Effector CD4-positive, alpha-beta T cell (primary cell): ENCODE data around the gene MDN1.
"Not testable (repeated sequence)": the region's sequence is repeated elsewhere in the genome, so short reads cannot be mapped to it uniquely, and the experiment has no call there.

Source experiments
- DNase-seq: peaks from one replicate; pipeline ENCODE4 v3.0.0-alpha.2; 2020

Gene MDN1

DNA sequence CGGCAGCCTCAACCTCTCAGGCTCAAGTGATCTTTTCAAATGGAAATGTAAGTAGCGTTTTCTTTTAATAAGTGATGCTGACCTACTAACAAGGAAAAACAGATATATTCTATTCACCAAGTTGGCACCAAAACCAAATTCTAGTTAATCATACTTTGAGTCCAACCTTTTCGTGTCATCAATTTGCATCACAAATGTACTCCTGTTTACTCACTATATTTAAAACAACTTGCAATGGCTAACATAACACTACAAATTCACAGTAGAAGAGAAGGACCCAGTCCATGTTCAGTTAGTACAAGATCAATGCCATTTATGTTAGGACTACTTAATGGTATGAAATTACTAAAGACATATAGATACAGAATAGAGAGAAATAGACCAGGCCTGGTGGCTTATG is 50.0 kb downstream of the MDN1 start:
- no peak for DNase-seq

DNA sequence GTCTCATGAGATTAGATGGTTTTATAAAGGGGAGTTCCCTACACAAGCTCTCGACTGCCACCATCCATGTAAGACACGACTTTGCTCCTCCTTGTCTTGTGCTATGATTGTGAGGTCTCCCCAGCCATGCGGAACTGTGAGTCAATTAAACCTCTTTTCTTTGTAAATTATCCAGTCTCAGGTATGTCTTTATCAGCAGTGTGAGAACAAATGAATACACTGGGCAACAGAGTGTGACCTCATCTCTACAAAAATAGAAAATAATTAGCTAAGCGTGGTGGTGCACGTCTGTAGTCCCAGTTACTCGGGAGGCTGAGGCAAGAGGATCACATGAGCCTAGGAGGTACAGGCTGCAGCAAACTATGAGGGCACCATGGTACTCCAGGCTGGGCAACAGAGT is 51.3 kb downstream of the MDN1 start:
- DNase-seq: no peak

DNA sequence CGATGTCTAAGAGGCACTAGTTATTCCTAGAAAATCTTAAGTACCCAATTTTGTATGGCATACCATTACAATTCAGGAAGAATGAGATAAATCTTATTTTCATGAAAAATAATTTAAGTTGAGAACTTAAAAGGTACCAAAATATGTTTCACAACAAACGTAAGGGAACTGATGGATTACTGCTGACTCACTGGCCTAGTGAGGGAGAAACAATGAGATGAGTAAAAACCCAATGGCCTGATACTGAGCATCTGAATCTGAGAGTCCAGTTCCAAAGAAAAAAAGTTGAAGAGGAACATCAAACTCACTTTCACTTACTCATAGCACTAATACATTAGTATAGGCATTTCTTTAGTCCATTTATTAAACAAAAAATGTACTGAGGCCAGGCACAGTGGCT is 56.0 kb downstream of the MDN1 start:
- no peak for DNase-seq

DNA sequence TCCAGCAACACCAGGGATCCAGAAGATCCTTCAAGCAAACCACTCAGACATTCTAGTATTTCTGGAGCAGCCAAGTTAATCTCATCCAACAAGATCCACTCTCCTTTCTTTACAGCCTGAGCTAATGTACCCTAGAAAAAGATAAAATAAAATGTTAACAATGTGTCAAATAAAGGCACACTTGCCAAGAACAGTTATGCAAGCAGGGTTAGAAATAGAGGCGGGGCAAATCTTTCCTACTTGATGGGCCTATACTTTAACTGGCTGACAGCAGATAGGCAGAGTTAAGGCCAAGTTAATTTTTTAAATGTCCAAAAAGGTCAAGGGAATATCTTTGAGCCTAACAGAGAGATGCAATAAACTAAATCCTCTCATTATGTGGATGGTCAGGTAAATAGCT is 60.8 kb downstream of the MDN1 start:
- DNase-seq: no peak

DNA sequence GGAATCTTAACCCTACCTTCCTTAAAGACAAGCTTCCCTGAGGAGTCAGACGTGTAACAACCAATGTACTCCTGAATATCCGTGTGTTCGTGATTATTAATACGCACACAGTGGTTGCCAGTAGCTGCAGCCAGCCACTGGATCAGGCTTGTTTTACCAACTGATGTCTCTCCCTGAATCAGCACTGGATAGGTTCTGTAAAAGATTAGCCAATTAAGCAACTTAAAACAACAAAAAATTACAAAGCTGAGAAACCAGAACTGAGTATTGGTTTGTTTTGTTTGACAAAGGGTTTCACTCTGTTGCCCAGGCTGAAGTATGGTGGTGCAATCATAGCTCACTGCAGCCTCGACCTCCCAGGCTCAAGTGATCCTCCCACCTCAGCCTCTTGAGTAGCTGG is 69.3 kb downstream of the MDN1 start:
- DNase-seq: no peak

DNA sequence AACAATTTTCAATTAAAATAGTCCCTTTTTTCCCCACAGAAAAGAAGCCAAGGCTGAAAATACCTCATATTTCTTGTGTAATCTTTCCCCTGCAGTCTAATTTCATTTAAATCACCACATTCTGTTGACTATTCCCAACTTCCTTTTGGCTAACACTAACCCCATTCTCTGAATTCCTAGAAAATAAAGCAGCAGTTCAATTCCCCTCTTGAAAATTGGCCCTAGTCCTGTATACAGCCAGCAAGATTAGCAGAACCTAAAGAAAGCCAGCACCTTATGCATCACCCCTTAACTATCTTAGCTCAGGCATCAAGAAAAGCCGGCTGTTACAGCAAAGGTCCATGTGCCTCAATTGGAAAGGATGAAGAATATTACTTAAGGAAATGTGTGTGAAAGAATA is 69.7 kb downstream of the MDN1 start:
- no peak for DNase-seq

DNA sequence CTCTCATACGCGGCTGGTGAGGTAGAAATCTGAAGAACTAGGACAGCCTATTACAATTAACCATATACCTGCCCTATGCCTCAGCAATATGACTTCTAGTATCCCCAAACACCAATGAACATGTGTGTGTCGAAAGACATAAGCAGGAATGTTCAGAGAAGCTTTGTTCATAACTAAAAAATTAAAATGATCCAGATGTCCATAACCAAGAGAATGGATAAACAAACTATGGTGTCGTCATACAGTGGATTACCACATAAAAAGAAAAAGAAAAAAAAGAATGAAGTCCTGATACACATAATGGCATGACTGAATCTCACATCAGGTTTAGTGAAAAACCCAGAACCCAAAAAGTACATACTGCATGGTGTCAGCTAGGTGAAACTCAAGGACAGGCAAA is 73.9 kb downstream of the MDN1 start:
- no peak for DNase-seq

DNA sequence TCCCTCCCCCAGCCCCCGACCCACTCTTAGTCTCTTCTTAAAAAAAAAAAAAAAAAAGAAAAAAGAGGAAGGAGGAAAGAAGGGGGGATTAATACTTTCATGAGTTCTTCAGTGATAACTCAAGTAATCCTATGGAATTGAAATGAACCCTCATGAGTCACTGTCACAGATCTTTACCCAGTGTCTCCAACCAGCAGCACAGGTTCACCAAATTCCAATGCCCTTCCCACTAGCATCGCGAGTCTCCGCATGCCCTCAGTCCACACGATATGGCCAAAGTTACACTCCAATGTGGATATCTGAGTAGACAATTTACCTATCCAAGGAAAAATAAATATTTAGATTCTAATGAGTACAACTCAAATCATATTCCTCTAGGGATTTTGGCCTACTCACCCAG is 74.5 kb downstream of the MDN1 start:
- no peak for DNase-seq

DNA sequence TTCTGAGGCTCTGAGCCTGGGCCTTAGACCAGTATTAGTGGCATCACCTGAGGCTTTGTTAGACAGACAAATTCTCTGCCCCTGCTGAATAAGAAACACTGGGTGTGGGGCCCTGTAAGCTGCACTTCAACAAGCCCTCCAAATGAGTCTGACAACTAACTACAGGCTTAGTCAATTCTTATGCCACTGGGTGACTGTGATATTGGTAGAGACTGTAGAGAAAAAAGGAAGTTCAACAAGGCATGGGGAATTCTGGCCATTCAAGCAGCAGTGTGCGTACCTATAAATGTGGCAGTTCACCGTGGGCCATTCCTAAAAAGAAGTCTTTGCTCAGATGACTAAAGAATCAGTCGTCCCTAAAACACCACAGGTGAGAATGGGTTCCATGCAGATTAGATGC is 82.7 kb downstream of the MDN1 start:
- DNase-seq: no peak

DNA sequence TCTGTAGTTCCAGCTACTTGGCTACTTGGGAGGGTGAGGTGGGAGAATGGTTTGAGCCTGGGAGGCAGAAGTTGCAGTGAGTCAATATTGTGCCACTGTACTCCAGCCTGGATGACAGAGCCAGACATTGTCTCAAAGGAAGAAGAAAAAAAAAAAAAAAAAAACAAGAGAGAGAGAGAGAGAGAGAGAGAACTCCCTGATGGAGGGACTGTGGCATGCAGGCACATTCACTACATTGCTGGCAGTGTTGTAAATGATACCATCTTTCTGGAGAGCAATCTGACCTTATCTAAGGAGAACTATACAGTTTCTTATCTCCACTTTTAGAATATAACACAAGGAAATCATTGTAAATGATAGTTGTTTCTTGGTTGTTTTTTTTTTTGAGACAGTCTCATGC is 85.1 kb downstream of the MDN1 start:
- no peak for DNase-seq

DNA sequence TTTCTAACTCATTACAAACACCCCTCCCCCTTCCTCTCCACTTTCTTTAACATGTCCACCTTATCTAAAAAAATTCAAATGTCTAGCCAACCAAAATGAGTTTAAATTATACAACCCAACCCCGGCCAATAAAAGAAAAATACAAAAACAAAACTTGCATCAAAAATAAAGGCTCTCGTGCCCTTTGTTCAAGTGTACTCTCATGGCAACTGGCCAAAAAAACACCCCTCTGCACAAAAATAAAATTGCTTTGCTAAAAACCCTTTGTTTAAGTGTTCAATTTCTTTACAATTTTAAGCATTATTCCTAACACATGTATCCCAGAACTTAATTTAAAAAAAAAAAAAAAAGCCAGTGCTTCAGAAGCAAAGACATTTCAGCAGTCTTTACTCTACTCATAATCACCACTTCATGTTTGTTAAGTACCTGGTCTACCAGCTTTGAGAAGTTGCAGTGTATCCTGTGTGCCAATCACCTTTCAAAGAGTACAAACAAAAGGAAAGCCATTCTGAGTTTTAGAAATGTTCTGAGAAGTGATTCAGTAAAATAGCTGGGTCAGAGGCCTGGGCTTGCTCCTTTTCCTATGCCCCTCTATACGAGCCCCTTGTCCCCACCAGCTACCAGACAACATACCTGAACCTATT is 87.5 kb downstream of the MDN1 start:
- DNase-seq: no peak

DNA sequence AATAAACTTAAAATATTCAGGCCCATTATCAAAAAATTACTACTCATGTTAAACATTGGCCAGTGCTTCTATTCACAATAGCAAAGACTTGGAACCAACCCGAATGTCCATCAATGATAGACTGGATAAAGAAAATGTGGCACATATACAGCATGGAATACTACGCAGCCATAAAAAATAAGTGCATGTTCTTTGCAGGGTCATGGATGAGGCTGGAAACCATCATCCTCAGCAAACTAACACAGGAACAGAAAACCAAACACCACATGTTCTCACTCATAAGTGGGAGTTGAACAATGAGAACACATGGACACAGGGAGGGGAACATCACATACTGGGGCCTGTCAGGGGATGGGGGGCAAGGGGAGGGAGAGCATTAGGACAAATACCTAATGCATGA is 88.3 kb downstream of the MDN1 start:
- DNase-seq: not testable (repeated sequence)

DNA sequence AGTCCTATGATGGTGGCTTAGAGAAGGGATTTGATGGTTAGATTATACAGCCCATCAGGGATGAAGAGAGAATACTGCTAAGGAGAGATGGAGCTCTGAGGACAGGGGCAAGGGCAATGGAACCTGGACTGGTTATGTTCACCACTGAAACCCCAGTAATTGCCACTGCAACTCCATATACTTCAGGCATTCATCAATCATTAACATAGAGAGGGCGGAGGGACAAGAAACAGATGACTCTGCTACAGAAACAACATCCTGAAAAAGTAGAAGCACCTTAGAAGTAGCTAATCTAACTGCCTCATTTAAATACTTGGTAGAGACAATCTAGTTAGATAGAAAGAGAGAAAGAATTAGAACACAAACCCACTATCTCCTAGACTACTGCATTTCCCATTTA is 89.8 kb downstream of the MDN1 start:
- DNase-seq: no peak

DNA sequence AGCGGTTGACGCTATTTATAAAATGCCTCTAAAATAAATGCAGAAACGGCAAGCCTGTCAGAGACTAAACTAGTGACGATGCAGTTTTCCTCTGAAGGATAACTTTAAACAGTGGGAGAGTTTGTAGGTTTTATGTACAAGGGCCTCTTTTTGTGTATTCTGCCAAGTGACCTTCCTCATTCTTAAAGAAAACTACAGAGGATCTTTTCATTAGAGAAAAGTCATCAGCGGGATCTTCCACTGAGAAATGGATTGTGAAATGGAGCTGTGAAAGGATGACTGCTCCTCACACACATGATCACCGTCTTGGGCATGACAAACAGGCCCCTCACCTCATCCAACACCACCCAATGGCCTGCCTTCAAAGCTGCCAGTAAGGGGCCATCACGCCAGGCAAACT is 92.1 kb downstream of the MDN1 start:
- no peak for DNase-seq

DNA sequence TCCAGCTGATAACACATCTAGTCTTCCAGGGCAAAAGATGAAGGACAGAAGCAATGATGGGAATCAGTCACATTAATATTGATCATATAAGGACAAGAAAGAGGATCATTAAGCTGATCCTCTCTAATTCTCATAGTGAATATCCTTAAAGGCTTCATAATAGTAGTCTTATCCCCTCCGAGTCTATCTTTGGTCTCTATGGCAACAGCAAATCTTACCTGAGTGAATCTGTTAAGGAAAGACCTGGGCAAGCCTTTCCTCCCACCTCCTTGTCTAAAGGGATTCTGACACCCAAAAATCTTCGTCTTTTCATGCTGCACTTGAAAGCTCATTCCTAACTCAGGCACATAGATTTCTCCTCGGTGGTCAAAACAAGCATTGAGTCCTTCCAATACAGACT is 94.6 kb downstream of the MDN1 start:
- no peak for DNase-seq

DNA sequence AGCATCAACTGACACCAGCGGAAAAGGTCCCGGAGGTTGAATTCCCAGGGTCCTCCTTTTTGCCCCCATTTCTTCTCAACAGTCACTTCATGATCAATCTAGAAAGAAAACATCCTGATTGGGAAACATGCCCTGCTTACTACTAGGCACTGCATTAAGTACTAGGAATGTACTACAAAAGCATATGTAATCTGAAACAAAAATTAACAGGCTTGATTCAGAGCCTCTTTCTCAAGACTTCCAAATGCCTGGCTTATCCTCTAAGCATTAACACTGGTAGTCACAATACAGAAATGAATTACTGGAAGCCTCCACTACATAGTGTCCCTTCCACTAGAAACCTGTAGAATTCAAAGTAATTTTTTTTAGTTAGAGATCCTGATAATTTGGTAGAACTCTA is 96.5 kb downstream of the MDN1 start:
- no peak for DNase-seq

DNA sequence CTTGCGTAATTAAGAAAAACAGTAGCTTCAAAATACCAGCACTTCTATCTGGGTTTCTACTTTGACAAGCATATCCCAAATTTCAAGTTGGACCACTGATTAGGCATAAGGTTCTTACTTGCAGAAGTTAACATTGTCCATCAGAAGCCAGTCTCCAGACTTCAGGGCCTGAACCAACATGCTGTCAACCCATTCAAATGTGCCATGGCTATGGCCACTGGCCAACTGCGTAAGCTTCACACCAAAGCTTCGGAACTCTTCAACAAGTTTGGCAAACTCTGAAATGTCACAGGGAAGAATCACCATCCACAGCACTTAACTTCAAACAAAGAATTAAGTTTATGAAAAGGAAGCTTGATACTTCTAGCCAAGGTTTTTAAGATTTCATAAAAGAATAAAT is 103.1 kb downstream of the MDN1 start:
- DNase-seq: no peak

DNA sequence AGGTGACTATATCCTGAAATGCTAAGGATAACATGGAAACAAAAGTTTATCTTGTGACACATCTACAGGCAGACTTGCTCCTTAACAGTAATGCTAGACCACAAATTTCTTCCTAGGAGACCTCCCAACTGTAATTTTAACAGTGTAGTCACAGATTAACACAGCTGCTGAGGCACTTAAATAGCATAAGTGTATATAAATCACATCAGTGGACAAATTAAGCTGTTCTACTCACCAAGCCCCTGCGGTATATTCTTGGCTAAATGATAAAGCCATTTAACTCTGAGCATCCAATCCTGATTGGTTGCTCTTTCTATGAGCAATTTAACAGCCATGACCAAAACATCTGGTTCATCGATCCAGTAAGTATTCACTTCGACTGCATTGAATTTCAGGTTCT is 107.8 kb downstream of the MDN1 start:
- DNase-seq: no peak

DNA sequence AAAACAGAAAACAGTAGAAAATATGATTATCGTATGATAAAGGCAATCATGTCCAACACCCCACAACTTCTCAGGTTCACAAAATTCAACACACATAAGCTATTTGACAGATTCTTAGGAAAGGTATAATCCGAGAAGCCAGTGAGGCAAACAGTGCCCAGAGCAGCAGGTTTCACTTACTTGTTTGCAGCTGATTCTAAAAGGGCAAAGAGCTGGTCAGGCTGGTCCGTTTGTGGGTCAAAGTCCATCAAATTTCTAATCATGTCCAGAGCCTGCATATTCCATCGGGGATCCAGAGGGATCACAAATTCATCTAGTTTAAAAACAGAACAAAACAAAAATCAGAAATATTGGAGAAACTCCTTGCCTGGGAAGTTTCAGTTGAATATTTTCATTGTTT is 111.3 kb downstream of the MDN1 start:
- DNase-seq: no peak

DNA sequence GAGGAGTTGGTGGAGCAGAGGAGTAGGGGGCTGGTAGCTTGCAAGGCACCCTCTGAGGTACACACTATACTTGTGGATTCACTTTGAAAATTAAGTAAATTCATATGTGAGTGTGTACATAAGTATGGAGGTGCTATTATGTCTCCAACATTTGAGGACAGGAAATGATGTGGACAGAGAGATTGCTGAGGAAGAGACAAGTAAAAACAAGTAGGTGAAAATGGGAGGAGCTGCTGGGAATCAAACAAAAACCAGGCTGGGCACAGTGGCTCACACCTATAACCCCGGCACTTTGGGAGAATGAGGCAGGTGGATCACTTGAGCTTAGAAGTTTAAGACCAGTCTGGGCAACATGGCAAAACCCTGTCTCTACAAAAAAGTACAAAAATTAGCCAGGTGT is 111.8 kb downstream of the MDN1 start:
- no peak for DNase-seq

DNA sequence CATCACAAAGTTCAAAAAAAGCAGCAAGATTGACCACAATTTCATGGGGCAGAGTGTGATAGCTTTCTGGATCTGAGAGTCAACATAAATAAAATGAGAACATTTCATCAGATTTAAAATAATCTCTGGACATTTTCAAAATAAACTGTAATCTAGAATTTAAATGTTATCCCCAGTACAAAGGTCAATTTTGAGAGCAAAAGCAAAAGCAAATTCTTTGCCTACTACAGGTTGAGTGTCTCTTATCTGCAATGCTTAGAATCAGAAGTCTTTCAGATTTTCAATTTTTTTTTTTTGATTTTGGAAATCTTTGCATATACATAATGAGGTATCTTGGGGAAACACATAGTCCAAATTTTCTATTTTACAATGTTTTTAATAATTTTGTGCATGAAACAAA is 113.5 kb downstream of the MDN1 start:
- DNase-seq: no peak

DNA sequence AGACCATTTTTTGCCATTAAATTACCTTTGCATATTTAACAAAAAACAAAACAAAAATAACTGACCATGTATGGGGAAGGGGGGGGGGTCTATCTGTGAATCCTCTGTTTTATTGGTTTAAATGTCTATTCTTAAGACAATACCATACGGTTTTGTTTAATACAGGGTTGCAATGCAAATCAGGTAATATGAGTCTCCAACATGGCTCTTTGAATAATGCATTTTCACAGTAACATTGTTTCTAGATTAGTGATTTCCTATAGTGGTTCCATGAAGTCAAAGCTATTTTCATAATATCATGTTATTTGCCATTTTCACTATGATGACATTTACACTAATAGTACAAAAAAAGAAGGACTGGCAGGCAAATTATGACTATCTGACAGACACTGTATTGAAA is 116.3 kb downstream of the MDN1 start:
- DNase-seq: no peak

DNA sequence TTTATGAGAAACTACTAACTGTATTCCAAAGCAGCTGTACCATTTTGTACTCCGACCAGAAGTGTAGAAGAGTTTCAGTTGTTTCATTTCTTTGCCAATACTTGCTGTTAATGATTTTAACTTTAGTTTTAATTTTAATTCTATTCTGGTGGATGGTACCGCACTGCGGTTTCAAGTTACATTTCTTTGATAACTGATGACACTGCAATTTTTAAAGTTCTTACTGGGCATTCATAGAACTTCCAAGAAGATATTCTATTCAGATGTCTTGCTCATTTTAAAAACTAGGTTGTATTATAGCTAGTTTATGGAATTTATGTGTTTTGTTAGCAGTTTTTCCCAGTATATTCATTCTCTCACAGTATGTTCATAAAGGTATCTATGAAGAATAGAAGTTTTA is 117.2 kb downstream of the MDN1 start:
- no peak for DNase-seq

DNA sequence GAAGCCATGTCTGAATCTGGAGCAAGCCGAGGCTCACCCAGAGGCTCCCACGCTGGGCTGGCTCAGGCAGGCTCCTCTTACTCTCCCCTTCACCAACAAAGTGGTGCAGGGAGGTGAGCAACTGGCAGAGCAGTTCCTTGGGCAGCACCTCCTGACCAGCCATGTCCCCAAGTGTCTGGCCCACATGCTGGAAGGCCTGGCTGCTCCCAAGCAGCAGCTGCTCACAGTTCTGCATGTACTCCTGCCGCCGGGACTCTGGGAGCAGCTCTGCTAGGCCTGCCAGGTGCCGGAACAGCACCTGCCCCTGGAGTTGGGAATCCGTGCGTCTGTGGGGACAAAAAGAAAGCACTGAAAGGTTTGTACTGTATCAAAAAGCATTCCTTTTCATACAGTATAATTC is 123.9 kb downstream of the MDN1 start:
- no peak for DNase-seq

DNA sequence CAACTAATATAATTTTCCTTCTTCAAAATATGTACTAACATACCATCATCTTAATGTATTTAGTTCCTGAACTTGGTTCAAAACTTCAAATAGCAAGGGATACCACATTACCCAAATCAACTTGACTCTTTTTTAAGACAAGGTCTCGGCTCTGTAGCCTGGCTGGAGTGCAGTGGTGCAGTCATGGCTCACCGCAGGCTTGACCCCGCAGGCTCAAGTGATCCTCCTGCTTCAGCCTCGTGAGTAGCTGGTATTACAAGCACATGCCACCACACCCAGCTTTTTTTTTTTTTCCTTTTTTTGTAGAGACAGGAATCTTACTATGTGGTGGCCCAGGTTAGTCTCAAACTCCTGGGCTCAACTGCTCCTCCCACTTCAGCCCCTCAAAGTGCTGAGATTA is 125.2 kb downstream of the MDN1 start:
- DNase-seq: no peak

DNA sequence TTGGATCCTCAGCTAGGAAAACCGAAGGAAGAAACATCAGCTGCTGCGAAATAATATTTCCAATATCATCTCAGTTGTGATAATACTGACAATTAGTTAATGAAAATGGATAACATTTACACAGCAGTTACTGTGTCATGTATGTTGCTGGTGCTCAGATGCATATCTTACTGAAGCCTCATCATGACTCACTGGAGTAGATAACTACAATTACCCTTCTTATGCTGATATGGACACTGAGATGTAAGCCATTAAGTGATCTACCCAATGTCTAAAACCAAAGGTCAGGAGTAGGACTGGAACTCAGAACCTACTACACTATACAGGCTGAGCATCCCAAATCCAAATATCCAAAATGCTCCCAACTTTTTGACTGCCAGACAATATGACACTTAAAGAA is 126.4 kb downstream of the MDN1 start:
- no peak for DNase-seq
